NCI-H748 (cell line): Measurements from ENCODE around the gene NFIB.
A peak's percentile ranks its signal among the peaks of the same experiment; 100 is the strongest.

Experiments used
- DNase-seq: peaks from one replicate; lab custom pipeline; 2025; ENCODE audit not compliant: unreplicated experiment; lab: John Stamatoyannopoulos, UW

NFIB gene

GRCh38 chr9:14052359-14052758 lies 261.6 kb downstream of the NFIB start:
- DNase-seq = peak; percentile 15

DNA sequence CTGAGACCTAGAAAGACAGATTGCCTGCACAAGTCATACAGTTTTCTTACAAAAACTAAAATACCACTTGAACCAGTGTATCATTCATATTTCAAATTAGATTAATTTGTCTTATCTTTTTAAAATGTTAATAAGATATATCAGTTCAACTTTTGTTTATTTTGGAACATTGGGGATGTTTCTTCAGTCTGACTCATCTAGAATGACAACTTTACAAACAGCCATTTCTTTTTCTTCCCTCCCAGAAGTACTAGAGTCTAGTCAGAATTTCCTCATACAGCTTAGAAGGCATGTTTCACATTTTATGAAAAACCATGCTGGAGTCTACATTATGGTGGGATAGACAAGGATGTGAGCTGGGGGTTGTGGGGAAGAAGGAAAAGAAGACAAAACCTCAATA lies 262.5 kb downstream of the NFIB start:
- DNase-seq = no peak

GRCh38 chr9:14043483-14043882 lies 270.5 kb downstream of the NFIB start:
- DNase-seq = no peak

GRCh38 chr9:14037331-14037730 lies 276.6 kb downstream of the NFIB start:
- DNase-seq = no peak

- no peak for DNase-seq
These were observed 280.9 kb downstream of the NFIB start for GRCh38 chr9:14033067-14033466.
